HFF-Myc (cell line): ENCODE measurements around the gene PRPF6.

Experiments
- DNase-seq: peaks from one replicate; pipeline ENCODE4 v3.0.0-alpha.2; 2011; ENCODE audit warnings: low read depth; ENCODE audit errors: extremely low read depth
- H3K4me3 ChIP-seq: replicated peaks from 2 replicates; pipeline ENCODE4 v1.5.1; 2011; ENCODE audit warnings: low read depth, mild to moderate bottlenecking, control low read depth, low read length
- TF ChIP-seq, protein P1 (sequence below): IDR thresholded peaks from 2 replicates; pipeline ENCODE4 v1.5.1; 2012; ENCODE audit warnings: mild to moderate bottlenecking, low read depth, low read length, control low read depth; ENCODE audit errors: missing control alignments

The PRPF6 gene

GRCh38 chr20:63937596-63937995, 43.3 kb upstream of the PRPF6 start:
- no peak for DNase-seq
- TF ChIP-seq, protein P1, sequence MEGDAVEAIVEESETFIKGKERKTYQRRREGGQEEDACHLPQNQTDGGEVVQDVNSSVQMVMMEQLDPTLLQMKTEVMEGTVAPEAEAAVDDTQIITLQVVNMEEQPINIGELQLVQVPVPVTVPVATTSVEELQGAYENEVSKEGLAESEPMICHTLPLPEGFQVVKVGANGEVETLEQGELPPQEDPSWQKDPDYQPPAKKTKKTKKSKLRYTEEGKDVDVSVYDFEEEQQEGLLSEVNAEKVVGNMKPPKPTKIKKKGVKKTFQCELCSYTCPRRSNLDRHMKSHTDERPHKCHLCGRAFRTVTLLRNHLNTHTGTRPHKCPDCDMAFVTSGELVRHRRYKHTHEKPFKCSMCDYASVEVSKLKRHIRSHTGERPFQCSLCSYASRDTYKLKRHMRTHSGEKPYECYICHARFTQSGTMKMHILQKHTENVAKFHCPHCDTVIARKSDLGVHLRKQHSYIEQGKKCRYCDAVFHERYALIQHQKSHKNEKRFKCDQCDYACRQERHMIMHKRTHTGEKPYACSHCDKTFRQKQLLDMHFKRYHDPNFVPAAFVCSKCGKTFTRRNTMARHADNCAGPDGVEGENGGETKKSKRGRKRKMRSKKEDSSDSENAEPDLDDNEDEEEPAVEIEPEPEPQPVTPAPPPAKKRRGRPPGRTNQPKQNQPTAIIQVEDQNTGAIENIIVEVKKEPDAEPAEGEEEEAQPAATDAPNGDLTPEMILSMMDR = no peak
- no peak overlapping the region for H3K4me3 ChIP-seq

- TF ChIP-seq, protein P1 = no peak
- H3K4me3 ChIP-seq = no peak overlapping the region
- DNase-seq = no peak
Observed at GRCh38 chr20:63939061-63939935, 41.6 kb upstream of the PRPF6 start.

- no peak for DNase-seq
- no peak overlapping the region for H3K4me3 ChIP-seq
- TF ChIP-seq, protein P1 = no peak
Observed at GRCh38 chr20:63940071-63940471, 40.9 kb upstream of the PRPF6 start.

- no peak overlapping the region for H3K4me3 ChIP-seq
- no peak for DNase-seq
- TF ChIP-seq, protein P1 = no peak
Observed at GRCh38 chr20:63940472-63941266, 40.3 kb upstream of the PRPF6 start.

DNA sequence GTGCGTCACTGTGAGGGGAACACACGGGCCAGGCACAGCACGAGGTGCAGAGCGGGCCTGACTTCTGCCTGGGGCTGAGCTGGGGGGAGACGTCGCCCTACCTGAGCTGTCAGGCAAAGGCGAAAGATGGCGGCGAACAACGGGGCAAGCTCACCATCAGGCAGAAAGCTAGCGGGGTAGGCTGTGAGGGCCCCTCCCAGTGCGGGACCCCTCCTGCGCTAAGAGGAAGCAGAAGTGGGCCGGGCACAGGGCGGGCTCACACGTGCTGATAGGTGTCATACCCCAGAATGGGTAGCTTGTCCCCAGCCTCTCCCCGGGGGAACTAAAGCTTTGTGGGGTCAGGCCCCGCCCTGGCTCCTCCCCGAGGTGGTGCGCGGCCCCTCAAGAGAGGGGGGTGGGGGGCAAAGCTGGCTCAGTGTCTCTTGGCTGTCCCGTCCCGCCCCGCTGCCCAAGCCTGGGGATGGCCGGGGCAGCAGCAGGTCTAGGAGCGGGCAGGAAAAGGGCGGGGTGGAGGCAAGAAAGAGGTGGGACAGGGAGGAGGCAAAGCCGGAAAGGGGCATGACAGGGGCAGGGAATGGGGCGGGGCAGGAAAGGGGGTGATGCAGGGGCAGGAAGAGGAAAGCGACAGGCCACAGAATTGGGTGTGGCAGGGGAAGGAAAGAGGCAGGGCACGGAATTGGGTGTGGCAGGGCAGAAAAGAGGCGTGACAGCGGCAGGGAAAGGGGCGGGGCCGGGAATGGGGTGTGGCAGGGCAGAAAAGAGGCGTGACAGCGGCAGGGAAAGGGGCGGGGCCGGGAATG, 39.5 kb upstream of the PRPF6 start:
- no peak for DNase-seq
- TF ChIP-seq, protein P1 = no peak
- no peak overlapping the region for H3K4me3 ChIP-seq

DNA sequence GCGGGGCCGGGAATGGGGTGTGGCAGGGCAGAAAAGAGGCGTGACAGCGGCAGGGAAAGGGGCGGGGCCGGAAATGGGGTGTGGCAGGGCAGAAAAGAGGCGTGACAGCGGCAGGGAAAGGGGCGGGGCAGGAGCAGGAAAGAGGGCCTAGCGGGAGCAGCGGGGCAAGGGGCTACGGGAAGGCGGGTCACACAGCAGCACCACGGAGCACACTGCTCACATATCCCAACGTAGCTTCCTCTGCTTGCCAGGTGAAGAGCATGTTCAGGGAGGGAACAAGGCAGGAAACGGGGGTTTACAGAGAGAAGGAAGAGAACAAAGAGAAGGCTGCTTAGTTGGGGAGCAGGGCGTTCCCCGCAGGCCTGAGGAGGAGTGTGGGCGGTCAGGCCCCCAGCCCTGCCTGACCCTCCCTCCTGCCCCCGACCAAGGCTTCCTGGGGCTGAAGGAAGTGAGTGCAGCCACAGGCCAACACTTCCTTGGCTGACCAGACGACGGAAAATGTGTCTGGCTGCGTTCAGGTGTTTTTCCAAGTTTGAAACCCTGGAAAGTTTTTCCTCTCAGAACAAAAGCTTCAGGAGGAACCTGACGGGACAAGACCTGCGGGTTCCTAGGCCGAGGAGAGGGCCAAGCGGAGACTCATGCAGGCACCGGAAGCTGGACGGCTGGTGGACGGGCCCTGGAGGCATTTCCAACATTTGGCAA, 38.5 kb upstream of the PRPF6 start:
- DNase-seq = no peak
- no peak overlapping the region for H3K4me3 ChIP-seq

More for the DNA sequence above, 38.5 kb upstream of the PRPF6 start:
- TF ChIP-seq, protein P1 = no peak
